ENCODE data around the gene PRR23B.

DNA sequence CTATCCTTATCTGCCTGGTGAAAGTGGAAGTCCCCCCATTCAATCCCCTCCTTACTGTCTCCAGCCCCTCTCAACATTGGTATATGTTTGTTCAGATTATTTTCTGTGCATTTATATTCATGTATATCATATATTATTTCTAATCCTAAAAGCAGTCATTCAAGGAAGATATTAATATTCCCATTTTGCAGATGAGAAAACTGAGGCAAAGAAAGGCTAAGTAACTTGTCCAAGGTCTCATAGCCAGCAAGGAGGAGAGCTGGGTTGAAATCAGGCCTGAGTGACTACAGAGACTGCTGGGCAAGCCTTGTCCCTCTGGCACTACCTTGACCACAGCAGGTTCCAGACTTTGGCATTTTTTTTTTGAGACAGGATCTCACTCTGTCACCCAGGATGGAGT is 44.7 kb downstream of the PRR23B start:
- TF ChIP-seq POLR2A (IDR thresholded peaks at IDR 0.05) = no peak
- TF ChIP-seq, protein P1, sequence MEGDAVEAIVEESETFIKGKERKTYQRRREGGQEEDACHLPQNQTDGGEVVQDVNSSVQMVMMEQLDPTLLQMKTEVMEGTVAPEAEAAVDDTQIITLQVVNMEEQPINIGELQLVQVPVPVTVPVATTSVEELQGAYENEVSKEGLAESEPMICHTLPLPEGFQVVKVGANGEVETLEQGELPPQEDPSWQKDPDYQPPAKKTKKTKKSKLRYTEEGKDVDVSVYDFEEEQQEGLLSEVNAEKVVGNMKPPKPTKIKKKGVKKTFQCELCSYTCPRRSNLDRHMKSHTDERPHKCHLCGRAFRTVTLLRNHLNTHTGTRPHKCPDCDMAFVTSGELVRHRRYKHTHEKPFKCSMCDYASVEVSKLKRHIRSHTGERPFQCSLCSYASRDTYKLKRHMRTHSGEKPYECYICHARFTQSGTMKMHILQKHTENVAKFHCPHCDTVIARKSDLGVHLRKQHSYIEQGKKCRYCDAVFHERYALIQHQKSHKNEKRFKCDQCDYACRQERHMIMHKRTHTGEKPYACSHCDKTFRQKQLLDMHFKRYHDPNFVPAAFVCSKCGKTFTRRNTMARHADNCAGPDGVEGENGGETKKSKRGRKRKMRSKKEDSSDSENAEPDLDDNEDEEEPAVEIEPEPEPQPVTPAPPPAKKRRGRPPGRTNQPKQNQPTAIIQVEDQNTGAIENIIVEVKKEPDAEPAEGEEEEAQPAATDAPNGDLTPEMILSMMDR (IDR thresholded peaks at IDR 0.05) = no peak
